Activated naive CD4-positive, alpha-beta T cell treated with anti-CD3 and anti-CD28 coated beads, Interleukin-2, amount 10 ng/mL, durations not matched to agents 7 days and 5 days (primary cell): ENCODE results near the gene ITPR3.
"Not testable (repeated sequence)": the region's sequence is repeated elsewhere in the genome, so short reads cannot be mapped to it uniquely, and the experiment has no call there.

Experiments used
- CTCF ChIA-PET: fragments of 350-600 bp; sonication (Branson Sonifier 250); formaldehyde crosslinking; loops from one replicate; lab custom pipeline; 2021; ENCODE audit warnings: antibody characterized with exemption; lab: Charles Lee
- DNase-seq: peaks from one replicate; pipeline ENCODE4 v3.0.0-alpha.2; 2020
- H3K27ac Mint-ChIP-seq: one replicate; pipeline ENCODE4 v1.8.0; 2021; ENCODE audit warnings: mild to moderate bottlenecking, moderate library complexity, mixed read lengths
- H3K27me3 Mint-ChIP-seq: one replicate; pipeline ENCODE4 v1.8.0; 2021; ENCODE audit warnings: mild to moderate bottlenecking, mixed read lengths
- H3K36me3 Mint-ChIP-seq: one replicate; pipeline ENCODE4 v1.8.0; 2021; ENCODE audit warnings: mixed read lengths
- H3K4me1 Mint-ChIP-seq: one replicate; pipeline ENCODE4 v1.8.0; 2021; ENCODE audit warnings: mixed read lengths
- H3K4me3 Mint-ChIP-seq: one replicate; pipeline ENCODE4 v1.8.0; 2021; ENCODE audit warnings: mild to moderate bottlenecking, moderate library complexity, mixed read lengths
- H3K9me3 Mint-ChIP-seq: one replicate; pipeline ENCODE4 v1.8.0; 2021; ENCODE audit warnings: mixed read lengths

Gene ITPR3

GRCh38 chr6:33627876-33628275 is 6.8 kb downstream of the ITPR3 start:
- DNase-seq = no peak
- Mint-ChIP-seq H3K4me3 (no peak overlapping the region), H3K9me3 (no peaks in the 10 kb centered on the region), H3K36me3 (peaks cover 43% of the 10 kb centered on the region), H3K27ac (no peak overlapping the region), H3K4me1 (peaks cover 70% of the 10 kb centered on the region), H3K27me3 (no peaks in the 10 kb centered on the region)
- CTCF ChIA-PET = interaction anchor here (0.9 kb wide), 1 partner anchor 21 kb away, joined by 3 read pairs; no protein-coding TSS in a partner anchor

- H3K4me3 Mint-ChIP-seq = no peak overlapping the region
- CTCF ChIA-PET = interaction anchor here (0.9 kb wide), 1 partner anchor 21 kb away, joined by 3 read pairs; no protein-coding TSS in a partner anchor
- peak overlapping the region; percentile 73 for H3K27ac Mint-ChIP-seq
- peaks cover 43% of the 10 kb centered on the region for H3K36me3 Mint-ChIP-seq
- no peaks in the 10 kb centered on the region for H3K27me3 Mint-ChIP-seq
- no peaks in the 10 kb centered on the region for H3K9me3 Mint-ChIP-seq
- peaks cover 69% of the 10 kb centered on the region for H3K4me1 Mint-ChIP-seq
- no peak for DNase-seq
Observed at GRCh38 chr6:33628401-33628964, 7.4 kb downstream of the ITPR3 start.

- peaks cover 30% of the 10 kb centered on the region for H3K36me3 Mint-ChIP-seq
- H3K27ac Mint-ChIP-seq = peak overlapping the region; percentile 70
- no peaks in the 10 kb centered on the region for H3K9me3 Mint-ChIP-seq
- H3K4me1 Mint-ChIP-seq = peaks cover 68% of the 10 kb centered on the region
- DNase-seq = peak; percentile 79
- no peaks in the 10 kb centered on the region for H3K27me3 Mint-ChIP-seq
- no peak overlapping the region for H3K4me3 Mint-ChIP-seq
- CTCF ChIA-PET = interaction anchor here (1.5 kb wide), 1 partner anchor 22 kb away, joined by 6 read pairs; no protein-coding TSS in a partner anchor
Observed at GRCh38 chr6:33630014-33630413, 8.9 kb downstream of the ITPR3 start.

GRCh38 chr6:33631521-33631920 is 10.4 kb downstream of the ITPR3 start:
- not testable (repeated sequence) for H3K27ac Mint-ChIP-seq, H3K27me3 Mint-ChIP-seq, DNase-seq, H3K9me3 Mint-ChIP-seq, H3K4me3 Mint-ChIP-seq
- Mint-ChIP-seq H3K36me3 (peaks cover 30% of the 10 kb centered on the region), H3K4me1 (peaks cover 77% of the 10 kb centered on the region)
- CTCF ChIA-PET = interaction anchor here (0.8 to 2.4 kb wide), 7 partner anchors 9 to 62 kb away, joined by 3 to 12 read pairs (median 4); no protein-coding TSS in a partner anchor

GRCh38 chr6:33631971-33632557 is 10.9 kb downstream of the ITPR3 start:
- DNase-seq = no peak
- H3K27me3 Mint-ChIP-seq = no peaks in the 10 kb centered on the region
- H3K27ac Mint-ChIP-seq = no peak overlapping the region
- H3K36me3 Mint-ChIP-seq = peaks cover 30% of the 10 kb centered on the region
- no peaks in the 10 kb centered on the region for H3K9me3 Mint-ChIP-seq
- no peak overlapping the region for H3K4me3 Mint-ChIP-seq
- H3K4me1 Mint-ChIP-seq = peaks cover 80% of the 10 kb centered on the region
- CTCF ChIA-PET = interaction anchor here (0.8 to 2.4 kb wide), 10 partner anchors 10 to 65 kb away, joined by 3 to 12 read pairs (median 4); no protein-coding TSS in a partner anchor

- DNase-seq = peak; percentile 71
- H3K27ac Mint-ChIP-seq = peak overlapping the region; percentile 55
- peak overlapping the region; percentile 57 for H3K4me3 Mint-ChIP-seq
- CTCF ChIA-PET = interaction anchor here (0.8 to 2.4 kb wide), 10 partner anchors 10 to 65 kb away, joined by 3 to 12 read pairs (median 4); no protein-coding TSS in a partner anchor
- H3K36me3 Mint-ChIP-seq = peaks cover 30% of the 10 kb centered on the region
- peaks cover 80% of the 10 kb centered on the region for H3K4me1 Mint-ChIP-seq
- H3K27me3 Mint-ChIP-seq = no peaks in the 10 kb centered on the region
- no peaks in the 10 kb centered on the region for H3K9me3 Mint-ChIP-seq
Observed at GRCh38 chr6:33632558-33633039, 11.5 kb downstream of the ITPR3 start.

GRCh38 chr6:33633084-33633461 is 12.0 kb downstream of the ITPR3 start:
- H3K4me1 Mint-ChIP-seq = peaks cover 81% of the 10 kb centered on the region

GRCh38 chr6:33633462-33634158 is 12.5 kb downstream of the ITPR3 start:
- H3K4me1 Mint-ChIP-seq = peaks cover 81% of the 10 kb centered on the region
- CTCF ChIA-PET = interaction anchor here (1.1 to 2.4 kb wide), 4 partner anchors 11 to 67 kb away, joined by 3 to 12 read pairs (median 7); no protein-coding TSS in a partner anchor
- peak overlapping the region; percentile 69 for H3K4me3 Mint-ChIP-seq
- H3K27ac Mint-ChIP-seq = no peak overlapping the region
- peak; percentile 77 for DNase-seq
- no peaks in the 10 kb centered on the region for H3K9me3 Mint-ChIP-seq
- H3K27me3 Mint-ChIP-seq = no peaks in the 10 kb centered on the region
- peaks cover 26% of the 10 kb centered on the region for H3K36me3 Mint-ChIP-seq

More at GRCh38 chr6:33633084-33633461, 12.0 kb downstream of the ITPR3 start:
- Mint-ChIP-seq H3K4me3 (peak overlapping the region; percentile 57), H3K36me3 (peaks cover 30% of the 10 kb centered on the region), H3K27me3 (no peaks in the 10 kb centered on the region), H3K27ac (peak overlapping the region; percentile 55), H3K9me3 (no peaks in the 10 kb centered on the region)
- CTCF ChIA-PET = interaction anchor here (1.1 to 2.4 kb wide), 3 partner anchors 11 to 46 kb away, joined by 3 to 12 read pairs (median 10); no protein-coding TSS in a partner anchor
- no peak for DNase-seq

- Mint-ChIP-seq H3K36me3 (peaks cover 29% of the 10 kb centered on the region), H3K4me3 (peak overlapping the region; percentile 69), H3K9me3 (no peaks in the 10 kb centered on the region), H3K4me1 (peaks cover 79% of the 10 kb centered on the region), H3K27me3 (no peaks in the 10 kb centered on the region), H3K27ac (no peak overlapping the region)
- DNase-seq = no peak
- CTCF ChIA-PET = interaction anchor here (1.2 to 2.4 kb wide), 2 partner anchors 12 to 66 kb away, joined by 4 to 12 read pairs; no protein-coding TSS in a partner anchor
Observed at GRCh38 chr6:33634161-33634727, 13.1 kb downstream of the ITPR3 start.

GRCh38 chr6:33634946-33635345 is 13.8 kb downstream of the ITPR3 start:
- no peak for DNase-seq
- CTCF ChIA-PET = no interaction called here
- Mint-ChIP-seq H3K27ac (peak overlapping the region; percentile 38), H3K36me3 (peaks cover 29% of the 10 kb centered on the region), H3K4me3 (peak overlapping the region; percentile 8), H3K4me1 (peaks cover 79% of the 10 kb centered on the region), H3K9me3 (no peaks in the 10 kb centered on the region), H3K27me3 (no peaks in the 10 kb centered on the region)

- Mint-ChIP-seq H3K27me3 (no peaks in the 10 kb centered on the region), H3K27ac (no peak overlapping the region), H3K9me3 (no peaks in the 10 kb centered on the region), H3K4me3 (no peak overlapping the region), H3K4me1 (peaks cover 65% of the 10 kb centered on the region), H3K36me3 (peaks cover 23% of the 10 kb centered on the region)
- CTCF ChIA-PET = interaction anchor here (1.1 kb wide), 1 partner anchor 47 kb away, joined by 4 read pairs; no protein-coding TSS in a partner anchor
- no peak for DNase-seq
Observed at GRCh38 chr6:33636655-33637054, 15.5 kb downstream of the ITPR3 start.

GRCh38 chr6:33638556-33638955 is 17.4 kb downstream of the ITPR3 start:
- peaks cover 49% of the 10 kb centered on the region for H3K4me1 Mint-ChIP-seq
- DNase-seq = no peak
- CTCF ChIA-PET = no interaction called here
- H3K27me3 Mint-ChIP-seq = no peaks in the 10 kb centered on the region
- H3K9me3 Mint-ChIP-seq = no peaks in the 10 kb centered on the region
- H3K27ac Mint-ChIP-seq = peak overlapping the region; percentile 11
- H3K4me3 Mint-ChIP-seq = no peak overlapping the region
- H3K36me3 Mint-ChIP-seq = peaks cover 17% of the 10 kb centered on the region

- no peaks in the 10 kb centered on the region for H3K9me3 Mint-ChIP-seq
- peaks cover 41% of the 10 kb centered on the region for H3K4me1 Mint-ChIP-seq
- peaks cover 17% of the 10 kb centered on the region for H3K36me3 Mint-ChIP-seq
- DNase-seq = no peak
- no peaks in the 10 kb centered on the region for H3K27me3 Mint-ChIP-seq
- H3K27ac Mint-ChIP-seq = no peak overlapping the region
- CTCF ChIA-PET = no interaction called here
- no peak overlapping the region for H3K4me3 Mint-ChIP-seq
Observed at GRCh38 chr6:33639559-33639958, 18.4 kb downstream of the ITPR3 start.

GRCh38 chr6:33640361-33640760 is 19.2 kb downstream of the ITPR3 start:
- CTCF ChIA-PET = no interaction called here
- H3K9me3 Mint-ChIP-seq = no peaks in the 10 kb centered on the region
- no peak for DNase-seq
- peaks cover 13% of the 10 kb centered on the region for H3K36me3 Mint-ChIP-seq
- no peak overlapping the region for H3K4me3 Mint-ChIP-seq
- H3K27me3 Mint-ChIP-seq = no peaks in the 10 kb centered on the region
- peaks cover 33% of the 10 kb centered on the region for H3K4me1 Mint-ChIP-seq
- no peak overlapping the region for H3K27ac Mint-ChIP-seq
